OCI-LY3 (cell line): Measurements from ENCODE around the gene ZNF564.

Source experiments
- CTCF ChIP-seq: fragments of 200-600, 300-600 bp; sonication (generic); IDR thresholded peaks from 2 replicates; pipeline ENCODE4 v1.5.1; 2014; ENCODE audit warnings: antibody characterized with exemption, low read length, low read depth
- EZH2phosphoT487 ChIP-seq: fragments of 200-600 bp; shearing (Covaris generic); IDR thresholded peaks from 2 replicates; pipeline ENCODE4 v1.6.1; 2018; ENCODE audit warnings: antibody characterized with exemption, mixed run types, low read depth

- TF ChIP-seq CTCF (no peak), EZH2phosphoT487 (no peak)
These were observed 65.7 kb downstream of the ZNF564 start for GRCh38 chr19:12485571-12485970.
